GM12878 (cell line): ENCODE data around the gene ADIG. TPM values are rescaled to one million over a fixed set of nuclear protein-coding genes. Genes with fewer than 3 reads are reported as not detected.

Source experiments
- ATAC-seq: fragments of 200-7000 bp; cut with Tn5 transposase; 3 replicates; pipeline ENCODE4 v1.9.1; 2020; ENCODE audit warnings: mild to moderate bottlenecking, moderate library complexity
- BruUV-seq: library from RNA; stranded (reverse); fragments of 400-500 nt; replicated peaks from 2 replicates; lab custom pipeline; 2021; lab: Mats Ljungman, UMichigan
- CTCF ChIA-PET: fragments of 300-600 bp; sonication (Branson Sonifier 250); formaldehyde crosslinking; extraction: SDS; loops from one replicate; lab custom pipeline; 2021; ENCODE audit warnings: inconsistent platforms; lab: Yijun Ruan, JAX
- POLR2A ChIA-PET: fragments of 350-600 bp; formaldehyde crosslinking; extraction: SDS; loops from one replicate; lab custom pipeline; 2021; ENCODE audit warnings: inconsistent platforms; lab: Charles Lee
- RAD21 ChIA-PET: fragments of 300-600 bp; sonication (Branson Sonifier 250); formaldehyde crosslinking; loops from one replicate; lab custom pipeline; 2023; ENCODE audit warnings: antibody characterized with exemption; ENCODE audit not compliant: unreplicated experiment; lab: Charles Lee
- SMC1A ChIA-PET: fragments of 300-600 bp; sonication (Branson Sonifier 250); formaldehyde crosslinking; loops from one replicate; lab custom pipeline; 2023; ENCODE audit not compliant: unreplicated experiment, uncharacterized antibody; lab: Charles Lee
- DNase-seq: peaks from one replicate; pipeline ENCODE4 v3.0.0-alpha.2; 2011; ENCODE audit warnings: low read depth, low spot score
- FAIRE-seq: peaks from 3 replicates; lab custom pipeline; 2011; peaks lifted over from hg19 to GRCh38; lab: Jason Lieb, UNC
- H2AFZ ChIP-seq: 2 replicates; pipeline ENCODE4 v1.6.0; 2011; ENCODE audit warnings: low read depth, low read length, control low read depth; ENCODE audit not compliant: control insufficient read depth
- H3K27ac ChIP-seq: 2 replicates; pipeline ENCODE4 v1.5.1; 2011; ENCODE audit warnings: control low read depth; ENCODE audit not compliant: control insufficient read depth, insufficient read depth
- H3K27me3 ChIP-seq, 2 experiments: replicated peaks in 1 of 2; 2 replicates each; pipeline versions ENCODE4 v1.6.0 to v1.6.1; 2011; ENCODE audit warnings: low read length in 1 of 2; ENCODE audit not compliant: control insufficient read depth in 2 of 2, insufficient read depth in 2 of 2
- H3K36me3 ChIP-seq, 2 experiments: 2 replicates each; pipeline ENCODE4 v1.5.1; 2011; ENCODE audit warnings: low read length in 1 of 2; ENCODE audit not compliant: control insufficient read depth in 2 of 2, insufficient read depth in 2 of 2
- H3K4me1 ChIP-seq: 2 replicates; pipeline ENCODE4 v1.6.1; 2011; ENCODE audit warnings: mild to moderate bottlenecking, low read length, moderate library complexity, mixed read lengths; ENCODE audit not compliant: control insufficient read depth, insufficient read depth
- H3K4me2 ChIP-seq: 2 replicates; pipeline ENCODE4 v1.6.0; 2011; ENCODE audit warnings: control low read depth; ENCODE audit not compliant: control insufficient read depth, insufficient read depth
- H3K4me3 ChIP-seq: fragments of 200-600 bp; sonication (generic); 2 replicates; pipeline ENCODE4 v1.5.1; 2016
- H3K79me2 ChIP-seq: 2 replicates; pipeline ENCODE4 v1.6.0; 2011; ENCODE audit warnings: low read length; ENCODE audit not compliant: control insufficient read depth, insufficient read depth
- H3K9ac ChIP-seq: 2 replicates; pipeline ENCODE4 v1.8.0; 2011; ENCODE audit warnings: low read length, control low read depth, mixed read lengths; ENCODE audit not compliant: control insufficient read depth, insufficient read depth
- H3K9me3 ChIP-seq: replicated peaks from 3 replicates; pipeline ENCODE4 v1.5.1; 2011; ENCODE audit warnings: mild to moderate bottlenecking, low read length; ENCODE audit not compliant: control insufficient read depth, insufficient read depth
- H4K20me1 ChIP-seq: 2 replicates; pipeline ENCODE4 v1.6.0; 2011; ENCODE audit not compliant: control insufficient read depth, insufficient read depth
- BHLHE40 ChIP-seq, 2 experiments: fragments of 450-650 bp in 1 of 2; IDR thresholded peaks; 2 replicates each; pipeline ENCODE4 v1.6.1; 2011 to 2017; ENCODE audit warnings: low read depth in 2 of 2, borderline replicate concordance in 1 of 2, improper control_type of control experiment in 1 of 2, low read length in 1 of 2, mild to moderate bottlenecking in 1 of 2
- CREB1 ChIP-seq: IDR thresholded peaks from 2 replicates; pipeline ENCODE4 v1.6.1; 2012; ENCODE audit warnings: low read depth, mild to moderate bottlenecking, inconsistent platforms
- CREM ChIP-seq: IDR thresholded peaks from 2 replicates; pipeline ENCODE4 v1.6.1; 2014; ENCODE audit warnings: antibody characterized with exemption, low read depth
- EZH2 ChIP-seq: IDR thresholded peaks from 2 replicates; pipeline ENCODE4 v1.6.1; 2012; ENCODE audit warnings: low read depth, mild to moderate bottlenecking, control low read depth, inconsistent platforms, low read length, borderline replicate concordance; ENCODE audit not compliant: control insufficient read depth
- GABPA ChIP-seq: IDR thresholded peaks from 2 replicates; pipeline ENCODE4 v1.6.1; 2014; ENCODE audit warnings: antibody characterized with exemption, low read depth, mild to moderate bottlenecking, inconsistent platforms
- HDAC6 ChIP-seq: fragments of 200-600 bp; sonication (generic); IDR thresholded peaks from one replicate; pipeline ENCODE4 v1.8.0; 2017; ENCODE audit warnings: antibody characterized with exemption; ENCODE audit not compliant: unreplicated experiment
- MTA3 ChIP-seq: IDR thresholded peaks from 2 replicates; pipeline ENCODE4 v1.6.1; 2012; ENCODE audit warnings: low read length, inconsistent platforms, borderline replicate concordance
- NR2F1 ChIP-seq: fragments of 450-650 bp; conservative IDR thresholded peaks from 2 replicates; pipeline ENCODE4 v1.6.1; 2017; ENCODE audit warnings: mild to moderate bottlenecking
- RCOR1 ChIP-seq: conservative IDR thresholded peaks from 2 replicates; pipeline ENCODE4 v1.6.1; 2012; ENCODE audit warnings: low read depth, low read length, improper control_type of control experiment
- SIN3A ChIP-seq: IDR thresholded peaks from 2 replicates; pipeline ENCODE4 v1.6.1; 2012; ENCODE audit warnings: low read depth, low read length, improper control_type of control experiment
- TAF1 ChIP-seq: IDR thresholded peaks from 2 replicates; pipeline ENCODE4 v1.6.1; 2011; ENCODE audit warnings: mild to moderate bottlenecking, low read depth, low read length, borderline replicate concordance
- ZBED1 ChIP-seq: IDR thresholded peaks from 2 replicates; pipeline ENCODE4 v1.6.1; 2016; ENCODE audit warnings: borderline replicate concordance
- ZNF592 ChIP-seq: fragments of 450-650 bp; IDR thresholded peaks from 2 replicates; pipeline ENCODE4 v1.6.1; 2017; ENCODE audit warnings: mild to moderate bottlenecking, moderate library complexity
- WGBS: methylation state at CpG from one replicate; pipeline ENCODE4 v1.1.6; 2016; ENCODE audit warnings: low lambda C conversion rate; ENCODE audit not compliant: insufficient replicate concordance, insufficient coverage; ENCODE audit errors: missing lambda C conversion rate; 5-methylcytosine and 5-hydroxymethylcytosine counted together
- in situ Hi-C: fragments of 300-500 bp; cut with MboI; formaldehyde crosslinking; loops from 9 replicates; pipeline ENCODE4 v1.14.3; 2018; ENCODE audit warnings: mixed read lengths
- intact Hi-C: fragments of 100-400 bp; cut with micrococcal nuclease; formaldehyde crosslinking; loops from one replicate; pipeline ENCODE4 v1.14.2; 2022; ENCODE audit not compliant: unreplicated experiment
- polyA plus RNA-seq, 11 experiments: library from polyadenylated mRNA; depleted of rRNA in 4 of 11; unstranded in 6 of 11; stranded (reverse) in 5 of 11; fragments of >200 nt; fragmentation: Nextera tagmentation in 4 of 11; fragmentation: Illumina TruSeq in 1 of 11; extraction: Ambion mirVana in 4 of 11; extraction: Trizol in 1 of 11; gene quantifications; 1 replicate in 1 of 11; 2 replicates in 10 of 11; pipeline versions ENCODE4 v1.2.1 to v1.2.3, GENCODE V29; 2011 to 2016; ENCODE audit warnings: inconsistent platforms in 2 of 11, missing spikeins in 2 of 11, low read depth in 1 of 11
- total RNA-seq, 4 experiments: library from RNA; depleted of rRNA in 3 of 4; stranded (reverse); fragments of >200 nt in 3 of 4; fragmentation: Illumina TruSeq in 1 of 4; extraction: Trizol in 1 of 4; gene quantifications; 2 replicates each; pipeline versions ENCODE4 v1.2.1 to v1.2.3, GENCODE V29; 2013 to 2021
- TF ChIP-seq, protein P1 (sequence below): fragments of 450-650 bp; IDR thresholded peaks from 2 replicates; pipeline ENCODE4 v1.6.1; 2016; ENCODE audit warnings: mild to moderate bottlenecking
- TF ChIP-seq, protein P2 (sequence below): IDR thresholded peaks from 2 replicates; pipeline ENCODE4 v1.6.1; 2012; ENCODE audit warnings: mild to moderate bottlenecking, low read depth, low read length

ADIG gene
- total and polyA plus RNA-seq, 10 of the 15 experiments (the other 5 are each of a cell fraction or from before 2014, with no cell fraction given) = not detected

DNA sequence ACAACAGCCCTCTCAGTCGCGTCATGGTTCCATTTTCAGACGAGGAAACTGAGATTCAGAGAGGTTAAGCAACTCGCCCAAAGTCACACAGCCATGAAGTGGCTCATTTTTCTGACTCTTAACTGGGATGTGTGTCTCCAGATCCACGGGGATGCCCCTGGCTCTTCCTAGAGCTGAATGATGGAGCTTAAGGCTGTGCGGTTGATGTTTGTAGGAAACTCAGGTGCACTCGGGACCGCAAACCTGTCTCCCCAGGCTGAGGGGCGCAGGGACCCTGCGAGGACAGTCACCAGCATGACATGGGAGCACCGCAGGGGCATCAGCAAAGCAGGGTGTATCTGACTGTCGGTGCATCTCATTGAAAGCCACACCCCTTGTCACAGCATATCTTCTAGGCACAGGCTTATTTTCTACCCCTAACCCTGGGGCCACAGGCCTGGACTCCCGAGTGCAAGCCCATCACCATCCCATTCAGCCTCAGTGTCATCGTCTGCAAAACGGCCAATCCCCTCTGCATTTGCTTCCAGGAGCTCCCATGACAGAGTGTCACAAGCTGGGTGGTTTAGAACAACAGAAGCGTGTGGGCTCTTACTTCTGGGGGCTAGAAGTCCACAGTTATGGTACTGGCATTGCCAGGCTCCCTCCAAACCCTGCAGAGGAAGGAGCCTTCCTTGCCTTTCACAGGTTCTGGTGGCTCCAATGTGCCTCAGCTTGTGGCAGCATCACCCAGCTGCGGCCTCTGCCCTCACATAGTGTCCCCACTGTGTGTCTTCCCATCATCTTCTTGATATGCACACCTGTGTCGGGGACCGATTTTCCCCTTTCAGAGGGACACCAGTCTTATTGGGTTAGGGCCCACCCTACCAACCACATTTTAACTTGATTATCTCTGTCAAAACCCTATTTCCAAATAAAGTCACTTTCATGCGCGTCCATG is 10.7 kb downstream of the ADIG start:
- H2AFZ ChIP-seq = no peak overlapping the region
- H3K4me2 ChIP-seq = no peak overlapping the region
- FAIRE-seq (no peak), DNase-seq (no peak), ATAC-seq (no peak)
- ChIA-PET POLR2A (no interaction called here), RAD21 (no interaction called here), CTCF (no interaction called here), SMC1A (no interaction called here)
- no TSS peak for BruUV-seq
- no peaks in the 10 kb centered on the region; a peak in 1 of 4 replicates for H3K27me3 ChIP-seq
- no peaks in the 10 kb centered on the region for H3K36me3 ChIP-seq
- H3K9me3 ChIP-seq = no peaks in the 10 kb centered on the region
- in situ Hi-C loops (no loop called here), intact Hi-C loops (no loop called here)
- no peak overlapping the region for H3K4me3 ChIP-seq
- no peaks in the 10 kb centered on the region for H4K20me1 ChIP-seq
- 54% methylated on average over 20 of the region's 21 CpGs for WGBS
- no peak overlapping the region for H3K27ac ChIP-seq
- H3K79me2 ChIP-seq = no peaks in the 10 kb centered on the region
- H3K9ac ChIP-seq = no peak overlapping the region
- no peaks in the 10 kb centered on the region for H3K4me1 ChIP-seq
- TF ChIP-seq BHLHE40 (IDR thresholded peaks at IDR 0.05; ENCODE audit: borderline replicate concordance in 1 of 2, low read depth in 2 of 2, low read length in 1 of 2) (no peak), CREB1 (no peak), HDAC6 (no peak), RCOR1 (no peak), SIN3A (no peak), ZNF592 (no peak), CREM (no peak), GABPA (no peak), ZBED1 (no peak), EZH2 (no peak), NR2F1 (no peak), MTA3 (no peak), TAF1 (no peak)
- TF ChIP-seq, protein P1, sequence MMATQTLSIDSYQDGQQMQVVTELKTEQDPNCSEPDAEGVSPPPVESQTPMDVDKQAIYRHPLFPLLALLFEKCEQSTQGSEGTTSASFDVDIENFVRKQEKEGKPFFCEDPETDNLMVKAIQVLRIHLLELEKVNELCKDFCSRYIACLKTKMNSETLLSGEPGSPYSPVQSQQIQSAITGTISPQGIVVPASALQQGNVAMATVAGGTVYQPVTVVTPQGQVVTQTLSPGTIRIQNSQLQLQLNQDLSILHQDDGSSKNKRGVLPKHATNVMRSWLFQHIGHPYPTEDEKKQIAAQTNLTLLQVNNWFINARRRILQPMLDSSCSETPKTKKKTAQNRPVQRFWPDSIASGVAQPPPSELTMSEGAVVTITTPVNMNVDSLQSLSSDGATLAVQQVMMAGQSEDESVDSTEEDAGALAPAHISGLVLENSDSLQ = no peak
- TF ChIP-seq, protein P2, sequence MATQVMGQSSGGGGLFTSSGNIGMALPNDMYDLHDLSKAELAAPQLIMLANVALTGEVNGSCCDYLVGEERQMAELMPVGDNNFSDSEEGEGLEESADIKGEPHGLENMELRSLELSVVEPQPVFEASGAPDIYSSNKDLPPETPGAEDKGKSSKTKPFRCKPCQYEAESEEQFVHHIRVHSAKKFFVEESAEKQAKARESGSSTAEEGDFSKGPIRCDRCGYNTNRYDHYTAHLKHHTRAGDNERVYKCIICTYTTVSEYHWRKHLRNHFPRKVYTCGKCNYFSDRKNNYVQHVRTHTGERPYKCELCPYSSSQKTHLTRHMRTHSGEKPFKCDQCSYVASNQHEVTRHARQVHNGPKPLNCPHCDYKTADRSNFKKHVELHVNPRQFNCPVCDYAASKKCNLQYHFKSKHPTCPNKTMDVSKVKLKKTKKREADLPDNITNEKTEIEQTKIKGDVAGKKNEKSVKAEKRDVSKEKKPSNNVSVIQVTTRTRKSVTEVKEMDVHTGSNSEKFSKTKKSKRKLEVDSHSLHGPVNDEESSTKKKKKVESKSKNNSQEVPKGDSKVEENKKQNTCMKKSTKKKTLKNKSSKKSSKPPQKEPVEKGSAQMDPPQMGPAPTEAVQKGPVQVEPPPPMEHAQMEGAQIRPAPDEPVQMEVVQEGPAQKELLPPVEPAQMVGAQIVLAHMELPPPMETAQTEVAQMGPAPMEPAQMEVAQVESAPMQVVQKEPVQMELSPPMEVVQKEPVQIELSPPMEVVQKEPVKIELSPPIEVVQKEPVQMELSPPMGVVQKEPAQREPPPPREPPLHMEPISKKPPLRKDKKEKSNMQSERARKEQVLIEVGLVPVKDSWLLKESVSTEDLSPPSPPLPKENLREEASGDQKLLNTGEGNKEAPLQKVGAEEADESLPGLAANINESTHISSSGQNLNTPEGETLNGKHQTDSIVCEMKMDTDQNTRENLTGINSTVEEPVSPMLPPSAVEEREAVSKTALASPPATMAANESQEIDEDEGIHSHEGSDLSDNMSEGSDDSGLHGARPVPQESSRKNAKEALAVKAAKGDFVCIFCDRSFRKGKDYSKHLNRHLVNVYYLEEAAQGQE = no peak
